GM18499 (cell line): ENCODE measurements around the gene CLEC4G.
"Not testable (repeated sequence)": the region's sequence is repeated elsewhere in the genome, so short reads cannot be mapped to it uniquely, and the experiment has no call there.

Source experiments
- ATAC-seq: cut with Tn5 transposase; IDR thresholded peaks from one replicate; pipeline ENCODE4 v1.9.1; 2021; ENCODE audit warnings: moderate number of reproducible peaks; ENCODE audit not compliant: insufficient read depth, unreplicated experiment

Gene CLEC4G, protein sequence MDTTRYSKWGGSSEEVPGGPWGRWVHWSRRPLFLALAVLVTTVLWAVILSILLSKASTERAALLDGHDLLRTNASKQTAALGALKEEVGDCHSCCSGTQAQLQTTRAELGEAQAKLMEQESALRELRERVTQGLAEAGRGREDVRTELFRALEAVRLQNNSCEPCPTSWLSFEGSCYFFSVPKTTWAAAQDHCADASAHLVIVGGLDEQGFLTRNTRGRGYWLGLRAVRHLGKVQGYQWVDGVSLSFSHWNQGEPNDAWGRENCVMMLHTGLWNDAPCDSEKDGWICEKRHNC

DNA sequence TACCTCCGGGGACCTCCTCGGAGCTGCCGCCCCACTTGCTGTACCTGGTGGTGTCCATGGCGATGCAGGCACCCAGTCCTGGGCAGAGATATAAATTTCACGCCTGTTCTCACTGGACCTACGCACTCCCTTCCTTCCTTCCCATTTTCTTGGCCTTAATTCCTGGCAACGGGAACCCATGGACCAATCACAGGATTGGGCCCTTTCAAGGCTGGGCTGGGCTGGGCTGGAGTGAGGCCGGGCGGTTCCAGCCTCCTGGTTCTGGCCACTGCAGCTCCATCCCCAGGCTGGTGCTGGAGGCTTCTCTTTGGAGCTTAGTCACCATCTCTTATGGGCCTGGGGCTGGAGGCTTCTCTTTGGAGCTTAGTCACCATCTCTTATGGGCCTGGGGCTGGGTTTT lies at the start of gene CLEC4G:
Gene CLEC4G (minus strand): TSS at position 66 of the 400 bp plus-strand sequence. CDS start 8 bp downstream, at position 58.
- ATAC-seq = no peak

DNA sequence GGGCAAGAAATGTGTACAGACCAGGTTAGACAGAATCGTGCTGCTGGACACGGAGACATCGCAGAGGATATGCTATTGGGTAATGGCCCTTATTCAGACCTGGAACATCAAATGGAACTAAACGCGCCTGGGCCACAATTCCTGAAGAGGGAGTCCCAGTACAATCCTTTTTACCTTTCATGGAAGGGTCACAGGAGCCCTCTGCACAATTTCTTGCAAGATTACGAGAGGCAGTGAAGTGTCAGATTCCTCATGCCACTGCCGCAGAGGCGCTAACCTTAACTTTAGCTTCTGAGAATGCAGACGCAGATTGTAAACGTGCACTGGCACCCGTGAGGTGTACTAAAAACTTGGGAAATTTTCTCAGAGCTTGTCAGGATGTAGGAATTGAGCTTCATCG lies 49.2 kb upstream of the CLEC4G start:
- no peak for ATAC-seq

DNA sequence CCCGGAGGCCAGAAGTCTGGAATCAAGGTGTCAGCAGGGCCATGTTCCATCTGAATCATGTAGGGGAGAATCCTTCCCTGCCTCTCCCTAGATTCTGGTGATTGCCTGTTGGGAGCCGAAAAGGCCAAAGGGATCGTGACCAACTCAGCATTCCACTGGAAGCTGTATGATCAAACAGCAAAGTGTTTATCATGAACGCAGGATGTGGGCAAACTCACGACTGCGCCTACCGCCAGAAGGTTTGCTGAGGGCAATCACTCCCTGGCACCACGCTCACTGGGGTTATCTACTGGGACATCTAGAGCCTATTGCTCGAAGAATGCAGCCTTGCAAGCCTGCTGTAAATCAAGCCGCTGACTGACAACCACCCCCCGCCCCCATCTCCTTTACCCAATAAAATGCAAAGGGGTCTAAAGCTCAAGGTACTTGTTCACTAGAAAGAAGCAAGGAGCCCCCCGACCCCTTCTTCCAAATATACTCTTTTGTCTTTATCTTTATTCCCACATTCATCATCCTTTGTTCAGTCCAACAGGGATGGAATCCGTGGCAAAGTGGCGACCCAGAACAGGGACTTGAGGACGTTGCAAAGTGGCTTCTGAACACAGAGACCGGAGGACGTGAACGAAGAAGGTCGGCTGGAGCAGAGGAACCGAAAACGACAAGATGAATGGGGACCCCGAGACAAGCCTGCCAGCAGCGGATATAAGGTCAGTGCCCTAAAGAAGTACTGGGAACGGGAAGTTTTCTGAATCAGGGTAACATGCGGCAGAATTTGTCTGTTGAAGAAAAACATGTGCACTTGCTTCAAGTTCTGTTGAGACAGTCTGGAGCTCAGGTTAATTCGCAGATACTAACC lies 47.9 kb upstream of the CLEC4G start:
- no peak for ATAC-seq

DNA sequence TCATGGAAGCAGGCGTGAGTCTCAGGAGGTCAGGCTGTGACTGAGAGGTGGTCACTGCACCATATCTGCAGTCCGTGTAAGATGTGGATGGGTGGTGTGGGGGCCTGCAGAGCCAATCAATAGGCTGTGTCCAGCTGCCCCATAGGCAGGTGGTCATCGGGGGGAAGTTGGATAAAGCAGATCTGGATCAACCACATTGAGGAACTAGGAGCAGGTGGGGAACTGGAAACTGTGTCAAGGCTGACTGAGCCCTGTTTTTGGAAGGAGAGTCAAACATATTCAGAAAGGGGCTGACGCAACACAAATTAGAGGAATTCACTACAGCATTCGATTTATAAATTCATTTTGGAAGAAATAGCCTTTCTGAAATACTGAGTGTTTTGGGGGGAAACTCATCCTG lies 46.2 kb upstream of the CLEC4G start:
- no peak for ATAC-seq

DNA sequence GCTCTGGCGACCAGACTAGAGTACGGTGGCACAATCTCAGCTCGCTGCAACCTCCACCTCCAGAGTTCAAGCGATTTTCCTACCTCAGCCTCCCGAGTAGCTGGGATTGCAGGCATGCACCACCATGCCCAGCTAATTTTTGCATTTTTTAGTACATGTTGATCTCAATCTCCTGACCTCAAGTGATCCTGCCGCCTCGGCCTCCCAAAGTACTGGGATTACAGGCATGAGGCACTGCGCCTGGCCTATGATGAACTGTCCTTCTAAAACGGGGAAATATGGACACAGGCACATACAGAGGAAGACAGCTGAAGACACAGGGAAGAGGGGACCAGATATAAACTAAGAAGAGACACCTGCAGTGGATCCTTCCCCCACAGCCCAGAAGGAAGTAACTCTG lies 43.9 kb upstream of the CLEC4G start:
- ATAC-seq = no peak

DNA sequence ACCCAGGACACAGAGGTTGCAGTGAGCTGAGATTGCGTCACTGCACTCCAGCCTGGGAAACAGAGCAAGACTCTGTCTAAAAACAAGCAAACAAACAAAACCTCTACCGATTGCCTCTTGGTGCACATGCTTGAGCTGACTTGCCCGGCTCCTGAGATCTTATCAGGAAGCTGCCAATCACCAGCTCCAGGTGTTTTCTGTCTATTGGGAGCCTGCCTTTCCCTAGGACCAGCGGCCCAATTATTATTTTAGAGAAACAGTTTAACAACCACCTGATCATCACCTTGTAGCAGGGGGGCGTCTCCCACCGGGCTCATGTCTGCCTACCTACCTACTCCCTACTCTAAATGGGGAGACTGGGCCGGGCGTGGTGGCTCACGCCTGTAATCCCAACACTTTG lies 41.9 kb upstream of the CLEC4G start:
- ATAC-seq = no peak

DNA sequence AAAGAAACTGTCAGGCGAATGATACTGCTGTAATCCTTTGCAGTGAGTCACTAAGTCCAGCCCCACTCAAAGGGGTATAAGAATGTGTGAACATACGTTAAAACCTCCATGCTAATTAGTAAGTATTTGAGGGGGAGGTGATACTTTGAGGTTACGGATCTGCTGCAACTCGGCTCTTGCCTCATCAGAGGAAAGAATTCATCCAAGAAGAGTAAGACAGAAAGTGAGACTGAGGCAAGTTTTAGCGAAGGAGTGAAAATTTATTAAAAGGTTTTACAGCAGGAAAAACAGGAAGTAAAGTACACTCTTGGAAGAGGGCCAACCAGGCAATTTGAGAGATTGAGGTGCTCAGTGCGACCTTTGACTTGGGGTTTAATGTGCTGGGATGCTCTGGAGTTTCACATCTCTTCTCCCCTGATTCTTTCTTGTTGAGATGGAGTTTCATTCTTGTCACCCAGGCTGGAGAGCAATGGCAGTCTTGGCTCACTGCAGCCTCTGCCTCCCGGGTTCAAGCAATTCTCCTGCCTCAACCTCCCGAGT lies 40.9 kb upstream of the CLEC4G start:
- ATAC-seq = no peak

DNA sequence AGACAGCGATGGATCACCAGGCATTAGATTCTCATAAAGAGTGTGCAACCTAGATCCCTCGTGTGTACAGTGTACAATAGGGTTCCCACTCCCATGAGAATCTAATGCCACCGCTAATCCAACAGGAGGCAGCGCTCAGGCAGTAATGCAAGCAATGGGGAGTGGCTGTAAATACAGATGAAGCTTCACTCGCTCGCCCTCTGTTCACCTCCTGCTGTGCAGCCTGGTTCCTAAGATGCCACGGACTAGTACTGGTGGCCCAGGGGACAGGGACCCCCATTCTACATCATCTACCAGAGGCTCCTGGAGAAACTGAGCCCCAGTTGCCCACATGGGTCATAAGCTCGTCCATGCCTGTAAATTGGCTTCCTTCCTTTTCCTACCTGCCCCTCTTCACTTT lies 39.2 kb upstream of the CLEC4G start:
- no peak for ATAC-seq

DNA sequence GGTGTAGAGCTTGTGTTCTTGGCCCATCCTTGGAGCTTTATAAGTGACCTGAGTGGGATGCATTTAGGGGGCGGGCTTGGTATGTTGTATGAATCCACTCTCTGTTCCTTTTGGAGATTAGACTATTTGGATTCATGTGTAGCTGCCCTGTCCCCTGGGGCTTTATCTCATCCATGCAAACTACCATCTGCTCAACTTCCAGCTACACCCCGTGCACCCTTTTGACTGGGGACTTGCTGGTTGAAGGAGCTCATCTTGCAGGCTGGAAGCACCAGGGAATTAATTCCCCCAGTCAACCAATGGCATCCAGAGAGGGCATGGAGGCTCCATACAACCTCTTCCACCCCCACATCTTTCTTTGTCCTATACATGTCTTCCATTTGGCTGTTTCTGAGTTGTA lies 37.3 kb upstream of the CLEC4G start:
- no peak for ATAC-seq

DNA sequence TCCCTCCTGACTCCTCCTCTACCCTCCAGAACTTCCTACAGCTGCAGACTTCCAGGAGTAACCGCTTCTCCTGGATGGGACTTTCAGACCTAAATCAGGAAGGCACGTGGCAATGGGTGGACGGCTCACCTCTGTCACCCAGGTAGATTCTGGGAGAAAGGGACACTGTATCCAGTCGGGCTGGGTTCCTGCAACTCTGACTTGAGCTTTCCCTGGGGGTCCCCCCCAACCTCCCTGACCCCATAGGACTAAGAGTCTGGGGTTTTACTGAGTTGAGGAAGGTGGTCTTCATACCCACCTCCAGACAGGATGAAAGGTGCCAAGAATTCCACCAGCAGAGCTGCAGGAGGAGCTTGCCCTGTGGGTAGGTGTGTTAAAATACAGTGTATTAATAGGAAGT lies 35.6 kb upstream of the CLEC4G start:
- ATAC-seq = no peak

DNA sequence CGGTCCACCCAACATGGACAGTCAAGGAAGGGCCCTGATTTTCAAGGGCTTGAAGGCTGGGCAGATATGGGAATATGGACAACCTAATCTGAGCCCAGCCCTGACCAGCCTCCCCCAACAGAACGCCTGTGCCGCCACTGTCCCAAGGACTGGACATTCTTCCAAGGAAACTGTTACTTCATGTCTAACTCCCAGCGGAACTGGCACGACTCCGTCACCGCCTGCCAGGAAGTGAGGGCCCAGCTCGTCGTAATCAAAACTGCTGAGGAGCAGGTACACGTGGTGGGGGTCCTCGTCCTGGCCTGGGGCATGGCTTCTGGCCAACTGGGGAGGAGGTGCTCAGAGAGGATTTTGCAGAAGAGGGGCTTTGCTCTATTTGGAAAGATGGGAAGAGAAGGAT lies 34.6 kb upstream of the CLEC4G start:
- ATAC-seq = no peak

DNA sequence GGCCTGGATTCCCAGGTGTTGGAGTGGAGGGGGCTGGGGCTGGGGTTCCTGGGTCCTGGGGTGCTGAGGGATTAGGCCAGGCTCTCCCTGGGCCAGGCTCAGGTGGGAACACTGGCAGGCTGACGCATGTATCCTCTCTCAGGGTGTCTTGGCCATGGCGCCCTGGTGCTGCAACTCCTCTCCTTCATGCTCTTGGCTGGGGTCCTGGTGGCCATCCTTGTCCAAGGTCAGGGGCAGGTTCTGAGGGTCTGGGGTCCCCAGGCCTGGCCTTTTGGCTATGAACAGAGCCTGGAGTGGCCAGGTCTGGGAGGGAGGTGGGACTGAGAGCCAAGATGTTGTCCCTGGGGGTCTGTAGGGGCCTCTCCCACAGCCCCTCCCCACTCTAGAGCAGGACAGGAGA lies 33.1 kb upstream of the CLEC4G start:
- ATAC-seq = not testable (repeated sequence)

DNA sequence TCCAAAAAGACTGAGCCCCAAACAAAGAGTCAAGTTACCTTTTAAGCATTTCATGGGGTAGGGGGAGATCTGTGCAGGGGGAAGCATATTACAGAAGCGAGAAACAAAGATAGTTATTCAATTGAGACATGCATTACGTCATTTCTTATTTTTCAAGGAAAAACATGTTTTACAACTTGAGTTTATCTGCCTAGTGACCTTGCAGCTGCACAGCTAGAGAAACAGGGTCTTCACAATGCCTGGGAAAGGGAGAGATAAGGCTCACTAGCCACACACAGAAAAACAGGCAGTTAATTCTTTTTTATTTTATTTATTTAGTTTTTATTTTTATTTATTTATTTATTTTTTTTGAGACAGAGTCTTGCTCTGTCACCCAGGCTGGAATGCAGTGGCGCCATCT lies 32.2 kb upstream of the CLEC4G start:
- ATAC-seq = not testable (repeated sequence)

DNA sequence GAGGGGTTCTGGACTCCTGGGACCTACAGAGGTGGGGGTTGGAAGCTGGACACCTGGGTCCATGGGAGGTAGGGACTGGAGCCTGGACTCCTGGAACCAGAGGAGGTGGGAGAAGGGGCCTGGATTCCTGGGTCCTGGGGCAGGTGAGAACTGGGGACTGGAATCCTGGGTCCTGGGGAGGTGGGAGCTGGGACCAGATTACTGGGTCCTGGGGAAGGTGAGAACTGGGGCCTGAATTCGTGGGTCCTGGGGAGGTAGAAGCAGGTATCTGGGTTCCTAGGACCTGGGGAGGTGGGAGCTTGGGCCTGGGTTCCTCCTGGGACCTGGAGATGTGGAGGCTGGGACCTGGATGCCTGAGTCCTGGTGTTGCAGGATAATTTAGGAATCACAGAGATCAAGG lies 31.8 kb upstream of the CLEC4G start:
- no peak for ATAC-seq

DNA sequence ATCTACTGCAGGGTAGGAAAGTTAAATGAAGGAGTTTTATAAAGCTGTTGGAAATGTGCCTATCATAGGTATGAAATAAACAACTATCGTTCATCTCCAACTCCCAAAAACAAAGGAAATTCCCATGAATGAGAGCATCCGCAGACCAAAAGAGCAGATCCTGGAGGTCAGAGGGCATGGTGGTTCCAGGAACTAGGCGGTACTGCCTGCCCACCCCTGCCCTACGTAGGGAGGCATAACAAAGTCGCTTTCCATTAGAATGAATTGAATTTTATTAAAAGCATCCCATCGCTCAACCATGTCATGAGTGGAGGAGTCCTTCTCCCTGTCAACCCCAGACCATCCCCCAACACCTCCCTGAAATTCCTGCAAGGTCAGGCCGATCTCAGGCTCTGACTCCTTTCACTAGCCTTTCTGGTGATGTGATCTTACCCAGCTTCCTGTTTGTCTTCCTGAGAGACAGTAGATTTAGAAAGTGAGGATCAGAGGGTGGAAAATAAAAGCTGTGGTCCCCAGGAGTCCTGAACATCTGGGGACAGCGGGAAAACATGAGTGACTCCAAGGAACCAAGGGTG lies 30.9 kb upstream of the CLEC4G start, which contains the start of gene CLEC4M:
Gene CLEC4M (plus strand): TSS at position 525 of the 575 bp plus-strand sequence. CDS start 24 bp downstream, at position 549.
- ATAC-seq = no peak

DNA sequence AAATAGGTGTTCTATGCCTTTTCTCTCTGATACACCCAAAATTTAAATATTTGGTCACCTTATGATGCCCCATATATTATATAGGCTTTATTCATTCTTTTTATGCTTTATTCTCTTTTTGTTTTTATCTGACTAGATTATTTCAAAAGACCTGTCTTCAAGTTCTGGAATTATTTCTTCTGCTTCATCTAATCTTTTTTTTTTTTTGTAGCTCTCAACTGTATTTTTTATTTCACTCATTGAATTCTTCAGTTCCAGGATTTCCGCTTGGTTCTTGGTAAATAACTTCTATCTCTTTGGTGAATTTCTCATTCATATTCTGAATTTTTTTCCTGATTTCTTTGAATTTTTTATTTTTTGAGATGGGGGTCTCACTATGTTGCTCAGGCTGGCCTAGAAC lies 27.2 kb upstream of the CLEC4G start:
- ATAC-seq = no peak

DNA sequence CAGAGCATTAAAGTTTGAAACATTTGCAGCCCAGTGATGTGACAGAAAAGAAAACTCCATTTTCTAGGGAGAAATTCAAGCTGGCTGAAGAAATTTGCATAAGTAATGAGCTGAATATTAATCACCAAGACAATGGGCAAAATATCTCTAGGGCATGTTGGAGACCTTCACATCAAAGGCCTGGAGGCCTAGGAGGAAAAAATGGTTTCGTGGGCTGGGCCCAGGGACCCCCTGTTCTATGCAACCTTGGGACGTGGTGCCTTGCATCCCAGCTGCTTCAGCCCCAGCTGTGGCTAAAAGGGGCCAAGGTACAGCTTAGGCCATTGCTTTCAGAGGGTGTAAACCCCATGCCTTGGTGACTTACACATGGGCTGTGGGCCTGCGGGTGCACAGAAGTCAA lies 25.4 kb upstream of the CLEC4G start:
- ATAC-seq = no peak

DNA sequence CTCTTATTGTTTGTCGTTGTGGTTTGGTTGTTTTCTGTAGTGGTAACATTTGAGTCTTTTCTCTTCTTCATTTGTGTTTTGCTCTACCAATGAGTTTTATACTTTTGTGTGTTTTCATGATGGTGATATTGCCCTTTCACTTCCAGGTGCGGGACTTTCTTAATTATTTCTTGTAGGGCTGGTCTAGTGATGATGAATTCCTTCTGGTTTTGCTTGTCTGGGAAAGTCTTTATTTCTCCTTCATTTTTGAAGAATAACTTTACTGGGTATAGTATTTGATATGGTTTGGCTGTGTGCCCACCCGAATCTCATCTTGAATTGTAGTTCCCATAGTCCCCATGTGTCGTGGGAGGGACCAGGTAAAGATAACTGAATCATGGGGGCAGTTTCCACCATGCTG lies 24.3 kb upstream of the CLEC4G start:
- ATAC-seq = no peak

DNA sequence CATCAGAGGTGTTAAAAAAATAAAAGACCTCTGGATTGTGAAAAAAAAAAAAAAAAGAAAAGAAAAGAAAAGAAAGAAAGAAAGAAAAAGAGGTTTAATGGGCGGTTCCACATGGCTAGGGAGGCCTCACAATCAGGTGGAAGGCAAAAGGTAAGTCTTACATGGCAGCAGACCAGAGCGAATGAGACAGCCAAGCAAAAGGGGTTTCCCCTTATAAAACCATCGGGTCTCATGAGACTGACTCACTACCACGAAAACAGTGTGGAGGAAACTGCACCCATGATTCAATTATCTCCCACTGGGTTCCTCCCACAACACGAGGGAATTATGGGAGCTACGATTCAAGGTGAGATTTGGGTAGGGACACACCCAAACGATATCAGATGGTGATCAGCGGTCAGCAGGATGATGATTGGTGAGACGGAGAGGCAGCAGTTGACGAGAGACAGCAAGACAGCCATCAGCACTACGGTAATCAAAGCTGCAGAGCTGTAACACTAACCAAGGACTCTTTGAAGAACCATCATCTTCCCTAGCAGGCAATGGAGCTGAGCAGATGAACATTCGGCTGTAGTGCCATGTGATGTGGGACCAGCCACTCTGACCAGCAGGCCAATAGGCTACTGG lies 19.4 kb upstream of the CLEC4G start:
- ATAC-seq = no peak

DNA sequence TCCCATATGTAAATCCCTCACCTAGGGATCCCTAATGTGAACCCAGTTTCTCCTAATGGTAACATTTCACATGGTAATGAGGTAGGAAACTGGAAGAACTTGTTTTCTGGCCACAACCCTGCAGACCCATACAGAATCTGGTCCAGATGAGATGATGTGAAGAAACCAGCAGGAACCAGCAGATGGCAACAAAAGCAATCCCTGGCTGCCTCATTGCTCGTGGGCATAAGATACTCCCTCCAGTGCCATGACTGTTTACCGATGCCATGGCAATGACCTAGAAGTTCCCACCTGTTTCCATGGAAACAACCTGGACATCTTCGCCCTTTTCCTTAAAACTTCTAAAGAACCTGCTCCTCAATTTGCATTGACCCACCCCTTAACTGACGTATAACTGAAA lies 16.8 kb upstream of the CLEC4G start:
- ATAC-seq = no peak

DNA sequence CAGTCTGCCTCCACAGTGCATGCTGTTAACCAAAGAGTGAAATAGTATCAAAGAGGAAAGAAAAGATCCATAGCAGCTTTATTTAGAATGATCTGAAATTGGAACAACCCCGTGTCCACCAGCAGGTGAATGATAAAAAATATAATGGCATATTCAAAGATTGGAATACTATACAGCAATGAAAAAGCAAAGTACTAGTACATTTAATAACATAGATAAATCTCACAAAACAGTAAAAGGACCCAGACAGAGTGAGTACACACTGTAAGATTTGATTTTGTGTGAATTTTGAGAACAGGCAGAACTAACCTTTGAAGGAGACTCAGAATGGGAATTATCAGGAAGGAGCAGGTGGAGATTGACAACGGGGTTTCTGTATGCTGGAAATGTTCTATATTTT lies 16.3 kb upstream of the CLEC4G start:
- no peak for ATAC-seq
